GM12891 (cell line): ENCODE measurements around the gene NOX5.

Experiments
- DNase-seq: peaks from one replicate; pipeline ENCODE4 v3.0.0; 2011; ENCODE audit warnings: low spot score; ENCODE audit not compliant: insufficient read length
- FAIRE-seq: peaks from 2 replicates; lab custom pipeline; 2011; peaks lifted over from hg19 to GRCh38; lab: Jason Lieb, UNC
- PAX5 ChIP-seq: IDR thresholded peaks from 2 replicates; pipeline ENCODE4 v1.6.1; 2011; ENCODE audit warnings: low read length, moderate library complexity, mild to moderate bottlenecking; ENCODE audit not compliant: insufficient read depth, severe bottlenecking
- POLR2A ChIP-seq: IDR thresholded peaks from 2 replicates; pipeline ENCODE4 v1.6.1; 2011; ENCODE audit warnings: low read depth, low read length, control low read depth
- POLR2AphosphoS5 ChIP-seq: IDR thresholded peaks from 2 replicates; pipeline ENCODE4 v1.6.1; 2011; ENCODE audit warnings: low read depth, low read length, control low read depth
- POU2F2 ChIP-seq: IDR thresholded peaks from 2 replicates; pipeline ENCODE4 v1.6.1; 2011; ENCODE audit warnings: low read depth, mild to moderate bottlenecking, control low read depth, low read length, moderate library complexity
- SPI1 ChIP-seq: IDR thresholded peaks from 2 replicates; pipeline ENCODE4 v1.6.1; 2011; ENCODE audit warnings: low read depth, low read length, control low read depth
- TAF1 ChIP-seq: IDR thresholded peaks from 2 replicates; pipeline ENCODE4 v1.6.1; 2011; ENCODE audit warnings: low read depth, low read length, control low read depth

Gene NOX5

GRCh38 chr15:69049976-69050375, 35.5 kb downstream of the NOX5 start:
- TF ChIP-seq POLR2AphosphoS5 (no peak), SPI1 (no peak), TAF1 (no peak), PAX5 (no peak), POU2F2 (no peak), POLR2A (no peak)
- no peak for DNase-seq
- no peak for FAIRE-seq

- TF ChIP-seq POLR2A (no peak), TAF1 (no peak), SPI1 (no peak), PAX5 (no peak), POU2F2 (no peak), POLR2AphosphoS5 (no peak)
- DNase-seq: no peak
- FAIRE-seq: no peak
Observed at GRCh38 chr15:69055251-69055650, 40.8 kb downstream of the NOX5 start.

GRCh38 chr15:69056365-69056764, 41.9 kb downstream of the NOX5 start:
- TF ChIP-seq SPI1: no peak
- TF ChIP-seq POLR2AphosphoS5: no peak
- TF ChIP-seq POU2F2: no peak
- no peak for TF ChIP-seq TAF1
- TF ChIP-seq PAX5: no peak
- DNase-seq (no peak), FAIRE-seq (no peak)

GRCh38 chr15:69058830-69059556, 44.5 kb downstream of the NOX5 start:
- DNase-seq: peak; percentile 48
- peak; percentile 66 for FAIRE-seq
- TF ChIP-seq PAX5: no peak
- no peak for TF ChIP-seq POU2F2
- TF ChIP-seq TAF1: no peak
- no peak for TF ChIP-seq POLR2AphosphoS5
- TF ChIP-seq SPI1: no peak
- no peak for TF ChIP-seq POLR2A

- TF ChIP-seq POU2F2 (no peak), POLR2A (no peak), POLR2AphosphoS5 (no peak), TAF1 (no peak), SPI1 (no peak), PAX5 (no peak)
- no peak for FAIRE-seq
- no peak for DNase-seq
Observed at GRCh38 chr15:69059557-69059943, 45.1 kb downstream of the NOX5 start.

- FAIRE-seq (no peak), DNase-seq (no peak)
- no peak for TF ChIP-seq POLR2AphosphoS5
- no peak for TF ChIP-seq POU2F2
- TF ChIP-seq POLR2A: no peak
- TF ChIP-seq SPI1: no peak
- TF ChIP-seq PAX5: no peak
- no peak for TF ChIP-seq TAF1
Observed at GRCh38 chr15:69060041-69060481, 45.6 kb downstream of the NOX5 start.

- no peak for FAIRE-seq
Observed at GRCh38 chr15:69060744-69061143, 46.2 kb downstream of the NOX5 start.

GRCh38 chr15:69061414-69061842, 46.9 kb downstream of the NOX5 start:
- FAIRE-seq (no peak), DNase-seq (no peak)
- no peak for TF ChIP-seq SPI1
- no peak for TF ChIP-seq POLR2AphosphoS5
- no peak for TF ChIP-seq PAX5
- TF ChIP-seq POLR2A: no peak
- TF ChIP-seq POU2F2: no peak
- TF ChIP-seq TAF1: no peak

More at GRCh38 chr15:69060744-69061143, 46.2 kb downstream of the NOX5 start:
- no peak for DNase-seq
- TF ChIP-seq SPI1 (peak; percentile 63; the same call in 1 of the 2 replicates), POU2F2 (no peak)

GRCh38 chr15:69064649-69065048, 50.2 kb downstream of the NOX5 start:
- DNase-seq (no peak), FAIRE-seq (no peak)
- TF ChIP-seq POLR2AphosphoS5 (no peak), TAF1 (no peak), SPI1 (no peak), POLR2A (no peak), PAX5 (no peak), POU2F2 (no peak)
